Chondrocyte (in vitro differentiated cells): ENCODE results near the gene TRPM6. TPM values are rescaled to one million over a fixed set of nuclear protein-coding genes. Genes with fewer than 3 reads are reported as not detected.

ENCODE experiments used
- DNase-seq: peaks from one replicate; pipeline ENCODE4 v3.0.0; 2021; ENCODE audit warnings: mixed read lengths, low spot score
- H3K27ac Mint-ChIP-seq: one replicate; pipeline ENCODE4 v1.8.0; 2021; ENCODE audit warnings: mild to moderate bottlenecking, moderate library complexity, mixed read lengths; ENCODE audit not compliant: unreplicated experiment
- H3K27me3 Mint-ChIP-seq: 2 replicates; pipeline ENCODE4 v1.8.0; 2021; ENCODE audit warnings: low read depth, mixed read lengths
- H3K36me3 Mint-ChIP-seq: 2 replicates; pipeline ENCODE4 v1.8.0; 2021; ENCODE audit warnings: low read depth, mixed read lengths
- H3K4me1 Mint-ChIP-seq: 2 replicates; pipeline ENCODE4 v1.8.0; 2021; ENCODE audit warnings: low read depth, mild to moderate bottlenecking, mixed read lengths
- H3K4me3 Mint-ChIP-seq: one replicate; pipeline ENCODE4 v1.8.0; 2021; ENCODE audit warnings: mild to moderate bottlenecking, moderate library complexity, mixed read lengths; ENCODE audit not compliant: unreplicated experiment
- H3K9me3 Mint-ChIP-seq: 2 replicates; pipeline ENCODE4 v1.8.0; 2021; ENCODE audit warnings: low read depth, mixed read lengths
- total RNA-seq: library from RNA; stranded (reverse); gene quantifications from 3 replicates; pipeline ENCODE4 v1.2.1, GENCODE V29; 2021
- TF ChIP-seq, protein P1 (sequence below): fragments of 200-600 bp; sonication (generic); IDR thresholded peaks from 2 replicates; pipeline ENCODE4 v1.5.0; 2021; ENCODE audit warnings: antibody characterized with exemption, mild to moderate bottlenecking, moderate library complexity

Gene TRPM6
- total RNA-seq, 1 donor from 2014 or later: 0.02 TPM

- H3K36me3 Mint-ChIP-seq: no peaks in the 10 kb centered on the region
- no peak for DNase-seq
- no peaks in the 10 kb centered on the region for H3K4me1 Mint-ChIP-seq
- H3K27me3 Mint-ChIP-seq: peaks cover 28% of the 10 kb centered on the region
- no peak overlapping the region for H3K27ac Mint-ChIP-seq
- H3K9me3 Mint-ChIP-seq: no peaks in the 10 kb centered on the region
- TF ChIP-seq, protein P1, sequence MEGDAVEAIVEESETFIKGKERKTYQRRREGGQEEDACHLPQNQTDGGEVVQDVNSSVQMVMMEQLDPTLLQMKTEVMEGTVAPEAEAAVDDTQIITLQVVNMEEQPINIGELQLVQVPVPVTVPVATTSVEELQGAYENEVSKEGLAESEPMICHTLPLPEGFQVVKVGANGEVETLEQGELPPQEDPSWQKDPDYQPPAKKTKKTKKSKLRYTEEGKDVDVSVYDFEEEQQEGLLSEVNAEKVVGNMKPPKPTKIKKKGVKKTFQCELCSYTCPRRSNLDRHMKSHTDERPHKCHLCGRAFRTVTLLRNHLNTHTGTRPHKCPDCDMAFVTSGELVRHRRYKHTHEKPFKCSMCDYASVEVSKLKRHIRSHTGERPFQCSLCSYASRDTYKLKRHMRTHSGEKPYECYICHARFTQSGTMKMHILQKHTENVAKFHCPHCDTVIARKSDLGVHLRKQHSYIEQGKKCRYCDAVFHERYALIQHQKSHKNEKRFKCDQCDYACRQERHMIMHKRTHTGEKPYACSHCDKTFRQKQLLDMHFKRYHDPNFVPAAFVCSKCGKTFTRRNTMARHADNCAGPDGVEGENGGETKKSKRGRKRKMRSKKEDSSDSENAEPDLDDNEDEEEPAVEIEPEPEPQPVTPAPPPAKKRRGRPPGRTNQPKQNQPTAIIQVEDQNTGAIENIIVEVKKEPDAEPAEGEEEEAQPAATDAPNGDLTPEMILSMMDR: no peak
- H3K4me3 Mint-ChIP-seq: no peak overlapping the region
Observed at GRCh38 chr9:74729136-74729695, 158.5 kb downstream of the TRPM6 start.

DNA sequence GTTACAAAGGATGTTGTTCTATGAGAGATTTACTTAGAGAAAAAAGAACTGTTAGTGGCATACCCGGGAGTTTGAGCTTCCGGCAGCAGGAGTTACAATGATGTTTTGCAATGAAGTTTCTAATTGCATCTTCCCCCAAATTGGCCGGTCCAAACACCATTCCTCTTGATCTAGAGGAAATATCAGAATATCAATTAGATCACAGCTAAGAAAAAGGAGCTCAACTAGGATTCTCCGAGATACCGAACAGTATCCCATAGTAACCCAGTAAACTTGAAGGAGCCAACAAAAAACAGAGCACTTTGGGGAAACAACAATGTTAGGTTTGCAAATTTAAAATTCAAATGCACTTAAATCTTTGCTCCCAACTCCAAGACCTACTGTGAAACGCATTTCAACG, 159.5 kb downstream of the TRPM6 start:
- no peak for DNase-seq
- Mint-ChIP-seq H3K4me3 (no peak overlapping the region), H3K36me3 (no peaks in the 10 kb centered on the region), H3K9me3 (no peaks in the 10 kb centered on the region), H3K27ac (no peak overlapping the region), H3K4me1 (no peaks in the 10 kb centered on the region), H3K27me3 (peaks cover 28% of the 10 kb centered on the region)
- TF ChIP-seq, protein P1: no peak

DNA sequence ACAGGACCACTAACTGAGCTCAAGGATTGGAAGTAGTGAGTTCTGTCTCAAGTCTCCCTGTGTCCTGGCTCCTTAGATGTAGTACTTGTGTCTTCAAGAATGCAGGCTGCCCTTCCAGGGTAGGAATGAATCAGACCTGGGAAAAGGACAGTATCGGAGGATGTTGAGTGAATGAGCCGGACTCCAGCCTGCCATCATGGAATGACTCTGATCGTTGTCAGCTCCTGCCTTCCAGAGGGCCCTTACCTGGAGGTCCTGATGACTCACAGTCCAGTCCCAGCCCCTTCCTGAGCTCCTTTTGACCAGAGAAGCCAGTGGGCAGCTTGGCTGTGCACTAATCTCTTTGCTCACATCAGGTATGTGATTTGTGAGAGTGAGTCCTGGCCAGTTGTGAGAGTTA, 161.1 kb downstream of the TRPM6 start:
- no peaks in the 10 kb centered on the region for H3K4me1 Mint-ChIP-seq
- no peak overlapping the region for H3K4me3 Mint-ChIP-seq
- H3K36me3 Mint-ChIP-seq: no peaks in the 10 kb centered on the region
- no peak for DNase-seq
- H3K9me3 Mint-ChIP-seq: no peaks in the 10 kb centered on the region
- peaks cover 24% of the 10 kb centered on the region for H3K27me3 Mint-ChIP-seq
- TF ChIP-seq, protein P1: no peak
- H3K27ac Mint-ChIP-seq: no peak overlapping the region

GRCh38 chr9:74724317-74724716, 163.4 kb downstream of the TRPM6 start:
- Mint-ChIP-seq H3K9me3 (no peaks in the 10 kb centered on the region), H3K27ac (no peak overlapping the region), H3K27me3 (peaks cover 20% of the 10 kb centered on the region), H3K4me3 (no peak overlapping the region), H3K36me3 (no peaks in the 10 kb centered on the region), H3K4me1 (no peaks in the 10 kb centered on the region)
- DNase-seq: no peak
- TF ChIP-seq, protein P1: no peak

- Mint-ChIP-seq H3K27me3 (peaks cover 18% of the 10 kb centered on the region), H3K9me3 (no peaks in the 10 kb centered on the region), H3K27ac (no peak overlapping the region), H3K4me1 (no peaks in the 10 kb centered on the region), H3K4me3 (no peak overlapping the region), H3K36me3 (no peaks in the 10 kb centered on the region)
- no peak for DNase-seq
- TF ChIP-seq, protein P1: no peak
Observed at GRCh38 chr9:74721696-74722660, 165.7 kb downstream of the TRPM6 start.
